HepG2 (cell line): ENCODE results near the gene KCTD21. TPM values are rescaled to one million over a fixed set of nuclear protein-coding genes. Genes with fewer than 3 reads are reported as not detected.

ENCODE experiments used
- ESRRA ChIP-seq: sonication (generic); formaldehyde crosslinking; IDR thresholded peaks from 2 replicates; pipeline ENCODE4 v1.5.1; 2020; ENCODE audit warnings: mild to moderate bottlenecking, low read depth, missing genetic modification reagents
- FOXM1 ChIP-seq: sonication (generic); formaldehyde crosslinking; IDR thresholded peaks from 2 replicates; pipeline ENCODE4 v1.5.0; 2020; ENCODE audit warnings: missing genetic modification reagents
- KLF12 ChIP-seq: sonication (generic); formaldehyde crosslinking; IDR thresholded peaks from 2 replicates; pipeline ENCODE4 v1.4.0; 2020; ENCODE audit warnings: missing genetic modification reagents, borderline replicate concordance
- REPIN1 ChIP-seq: sonication (generic); formaldehyde crosslinking; IDR thresholded peaks from 2 replicates; pipeline ENCODE4 v1.8.0; 2022; ENCODE audit warnings: missing genetic modification reagents, low read depth, mild to moderate bottlenecking, borderline replicate concordance
- SALL1 ChIP-seq: sonication (generic); formaldehyde crosslinking; IDR thresholded peaks from 2 replicates; pipeline ENCODE4 v1.8.0; 2022; ENCODE audit warnings: mild to moderate bottlenecking, missing genetic modification reagents
- TARDBP ChIP-seq: sonication (generic); formaldehyde crosslinking; IDR thresholded peaks from 2 replicates; pipeline ENCODE4 v1.8.0; 2022; ENCODE audit warnings: mild to moderate bottlenecking, missing genetic modification reagents
- TGIF2 ChIP-seq: IDR thresholded peaks from 2 replicates; pipeline ENCODE4 v1.6.1; 2016; ENCODE audit warnings: control low read depth, missing compliant biosample characterization
- ZFP91 ChIP-seq: sonication (generic); formaldehyde crosslinking; IDR thresholded peaks from 2 replicates; pipeline ENCODE4 v1.9.0; 2022; ENCODE audit warnings: missing genetic modification reagents, mild to moderate bottlenecking, borderline replicate concordance
- ZMYM2 ChIP-seq: sonication (generic); formaldehyde crosslinking; IDR thresholded peaks from 2 replicates; pipeline ENCODE4 v1.8.0; 2022; ENCODE audit warnings: mild to moderate bottlenecking, missing genetic modification reagents
- ZNF672 ChIP-seq: sonication (generic); formaldehyde crosslinking; IDR thresholded peaks from 2 replicates; pipeline ENCODE4 v1.8.1; 2022; ENCODE audit warnings: missing genetic modification reagents
- ZXDC ChIP-seq: sonication (generic); formaldehyde crosslinking; IDR thresholded peaks from 2 replicates; pipeline ENCODE4 v1.5.0; 2020; ENCODE audit warnings: mild to moderate bottlenecking, missing genetic modification reagents
- polyA plus RNA-seq, 8 experiments: library from polyadenylated mRNA; depleted of rRNA in 3 of 8; stranded (reverse) in 7 of 8; unstranded in 1 of 8; fragments of >200 nt; fragmentation: Illumina TruSeq in 4 of 8; extraction: Trizol in 4 of 8; gene quantifications; 2 replicates each; pipeline versions ENCODE4 v1.2.1 to v1.2.3, GENCODE V29; 2011 to 2016; ENCODE audit warnings: low read depth in 4 of 8, missing spikeins in 1 of 8, mixed read lengths in 1 of 8; ENCODE audit not compliant: insufficient read depth in 1 of 8
- total RNA-seq, 5 experiments: library from RNA; depleted of rRNA; stranded (reverse); fragments of >200 nt; fragmentation: Illumina TruSeq; extraction: Trizol; gene quantifications; 2 replicates each; pipeline ENCODE4 v1.2.3, GENCODE V29; 2016; ENCODE audit warnings: low read depth in 1 of 5
- TF ChIP-seq, protein P1 (sequence below): sonication (generic); formaldehyde crosslinking; IDR thresholded peaks from 2 replicates; pipeline ENCODE4 v1.5.1; 2020; ENCODE audit warnings: mild to moderate bottlenecking, missing genetic modification reagents, moderate library complexity
- TF ChIP-seq, protein P2 (sequence below): sonication (generic); formaldehyde crosslinking; conservative IDR thresholded peaks from 2 replicates; pipeline ENCODE4 v1.4.0; 2020; ENCODE audit warnings: mild to moderate bottlenecking, missing genetic modification reagents, moderate library complexity
- TF ChIP-seq, protein P3 (sequence below): sonication (generic); formaldehyde crosslinking; IDR thresholded peaks from 2 replicates; pipeline ENCODE4 v1.5.0; 2020; ENCODE audit warnings: mild to moderate bottlenecking, missing genetic modification reagents, moderate library complexity

KCTD21 gene
- total and polyA plus RNA-seq, 2 of the 13 experiments (the other 11 are each of a cell fraction or from before 2014, with no cell fraction given): 3.1 to 13.5 TPM

GRCh38 chr11:78190871-78191538 lies 2.6 kb upstream of the KCTD21 start (continued):
- TF ChIP-seq REPIN1 (CRISPR knock-in tag) (peak; percentile 33; the same call in 1 of the 2 replicates), TARDBP (CRISPR knock-in tag) (no peak), ESRRA (CRISPR knock-in tag) (peak; percentile 18; the same call in 1 of the 2 replicates), KLF12 (CRISPR knock-in tag) (peak; percentile 44; the same call in 1 of the 2 replicates), TGIF2 (CRISPR knock-in tag) (peak; percentile 91; the same call in 1 of the 2 replicates), SALL1 (CRISPR knock-in tag) (peak; percentile 46), ZFP91 (CRISPR knock-in tag) (peak; percentile 61), ZXDC (CRISPR knock-in tag) (no peak), ZMYM2 (CRISPR knock-in tag) (peak; percentile 49; the same call in 1 of the 2 replicates), ZNF672 (CRISPR knock-in tag) (0 out of 2 replicates have a peak, but pooled peaks have one; percentile 78), FOXM1 (CRISPR knock-in tag) (no peak)
- TF ChIP-seq, protein P1, sequence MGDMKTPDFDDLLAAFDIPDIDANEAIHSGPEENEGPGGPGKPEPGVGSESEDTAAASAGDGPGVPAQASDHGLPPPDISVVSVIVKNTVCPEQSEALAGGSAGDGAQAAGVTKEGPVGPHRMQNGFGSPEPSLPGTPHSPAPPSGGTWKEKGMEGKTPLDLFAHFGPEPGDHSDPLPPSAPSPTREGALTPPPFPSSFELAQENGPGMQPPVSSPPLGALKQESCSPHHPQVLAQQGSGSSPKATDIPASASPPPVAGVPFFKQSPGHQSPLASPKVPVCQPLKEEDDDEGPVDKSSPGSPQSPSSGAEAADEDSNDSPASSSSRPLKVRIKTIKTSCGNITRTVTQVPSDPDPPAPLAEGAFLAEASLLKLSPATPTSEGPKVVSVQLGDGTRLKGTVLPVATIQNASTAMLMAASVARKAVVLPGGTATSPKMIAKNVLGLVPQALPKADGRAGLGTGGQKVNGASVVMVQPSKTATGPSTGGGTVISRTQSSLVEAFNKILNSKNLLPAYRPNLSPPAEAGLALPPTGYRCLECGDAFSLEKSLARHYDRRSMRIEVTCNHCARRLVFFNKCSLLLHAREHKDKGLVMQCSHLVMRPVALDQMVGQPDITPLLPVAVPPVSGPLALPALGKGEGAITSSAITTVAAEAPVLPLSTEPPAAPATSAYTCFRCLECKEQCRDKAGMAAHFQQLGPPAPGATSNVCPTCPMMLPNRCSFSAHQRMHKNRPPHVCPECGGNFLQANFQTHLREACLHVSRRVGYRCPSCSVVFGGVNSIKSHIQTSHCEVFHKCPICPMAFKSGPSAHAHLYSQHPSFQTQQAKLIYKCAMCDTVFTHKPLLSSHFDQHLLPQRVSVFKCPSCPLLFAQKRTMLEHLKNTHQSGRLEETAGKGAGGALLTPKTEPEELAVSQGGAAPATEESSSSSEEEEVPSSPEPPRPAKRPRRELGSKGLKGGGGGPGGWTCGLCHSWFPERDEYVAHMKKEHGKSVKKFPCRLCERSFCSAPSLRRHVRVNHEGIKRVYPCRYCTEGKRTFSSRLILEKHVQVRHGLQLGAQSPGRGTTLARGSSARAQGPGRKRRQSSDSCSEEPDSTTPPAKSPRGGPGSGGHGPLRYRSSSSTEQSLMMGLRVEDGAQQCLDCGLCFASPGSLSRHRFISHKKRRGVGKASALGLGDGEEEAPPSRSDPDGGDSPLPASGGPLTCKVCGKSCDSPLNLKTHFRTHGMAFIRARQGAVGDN (CRISPR knock-in tag): peak; percentile 67
- TF ChIP-seq, protein P2, sequence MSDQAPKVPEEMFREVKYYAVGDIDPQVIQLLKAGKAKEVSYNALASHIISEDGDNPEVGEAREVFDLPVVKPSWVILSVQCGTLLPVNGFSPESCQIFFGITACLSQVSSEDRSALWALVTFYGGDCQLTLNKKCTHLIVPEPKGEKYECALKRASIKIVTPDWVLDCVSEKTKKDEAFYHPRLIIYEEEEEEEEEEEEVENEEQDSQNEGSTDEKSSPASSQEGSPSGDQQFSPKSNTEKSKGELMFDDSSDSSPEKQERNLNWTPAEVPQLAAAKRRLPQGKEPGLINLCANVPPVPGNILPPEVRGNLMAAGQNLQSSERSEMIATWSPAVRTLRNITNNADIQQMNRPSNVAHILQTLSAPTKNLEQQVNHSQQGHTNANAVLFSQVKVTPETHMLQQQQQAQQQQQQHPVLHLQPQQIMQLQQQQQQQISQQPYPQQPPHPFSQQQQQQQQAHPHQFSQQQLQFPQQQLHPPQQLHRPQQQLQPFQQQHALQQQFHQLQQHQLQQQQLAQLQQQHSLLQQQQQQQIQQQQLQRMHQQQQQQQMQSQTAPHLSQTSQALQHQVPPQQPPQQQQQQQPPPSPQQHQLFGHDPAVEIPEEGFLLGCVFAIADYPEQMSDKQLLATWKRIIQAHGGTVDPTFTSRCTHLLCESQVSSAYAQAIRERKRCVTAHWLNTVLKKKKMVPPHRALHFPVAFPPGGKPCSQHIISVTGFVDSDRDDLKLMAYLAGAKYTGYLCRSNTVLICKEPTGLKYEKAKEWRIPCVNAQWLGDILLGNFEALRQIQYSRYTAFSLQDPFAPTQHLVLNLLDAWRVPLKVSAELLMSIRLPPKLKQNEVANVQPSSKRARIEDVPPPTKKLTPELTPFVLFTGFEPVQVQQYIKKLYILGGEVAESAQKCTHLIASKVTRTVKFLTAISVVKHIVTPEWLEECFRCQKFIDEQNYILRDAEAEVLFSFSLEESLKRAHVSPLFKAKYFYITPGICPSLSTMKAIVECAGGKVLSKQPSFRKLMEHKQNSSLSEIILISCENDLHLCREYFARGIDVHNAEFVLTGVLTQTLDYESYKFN: peak; percentile 67
- TF ChIP-seq, protein P3, sequence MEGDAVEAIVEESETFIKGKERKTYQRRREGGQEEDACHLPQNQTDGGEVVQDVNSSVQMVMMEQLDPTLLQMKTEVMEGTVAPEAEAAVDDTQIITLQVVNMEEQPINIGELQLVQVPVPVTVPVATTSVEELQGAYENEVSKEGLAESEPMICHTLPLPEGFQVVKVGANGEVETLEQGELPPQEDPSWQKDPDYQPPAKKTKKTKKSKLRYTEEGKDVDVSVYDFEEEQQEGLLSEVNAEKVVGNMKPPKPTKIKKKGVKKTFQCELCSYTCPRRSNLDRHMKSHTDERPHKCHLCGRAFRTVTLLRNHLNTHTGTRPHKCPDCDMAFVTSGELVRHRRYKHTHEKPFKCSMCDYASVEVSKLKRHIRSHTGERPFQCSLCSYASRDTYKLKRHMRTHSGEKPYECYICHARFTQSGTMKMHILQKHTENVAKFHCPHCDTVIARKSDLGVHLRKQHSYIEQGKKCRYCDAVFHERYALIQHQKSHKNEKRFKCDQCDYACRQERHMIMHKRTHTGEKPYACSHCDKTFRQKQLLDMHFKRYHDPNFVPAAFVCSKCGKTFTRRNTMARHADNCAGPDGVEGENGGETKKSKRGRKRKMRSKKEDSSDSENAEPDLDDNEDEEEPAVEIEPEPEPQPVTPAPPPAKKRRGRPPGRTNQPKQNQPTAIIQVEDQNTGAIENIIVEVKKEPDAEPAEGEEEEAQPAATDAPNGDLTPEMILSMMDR (CRISPR knock-in tag): no peak
